ENCODE measurements around the gene COL23A1. TPM values are rescaled to one million over a fixed set of nuclear protein-coding genes. Genes with fewer than 3 reads are reported as not detected.

Gene COL23A1
- total and polyA plus RNA-seq, 2 experiments from 2014 or later, result 1.1 to 5.1 TPM

GRCh38 chr5:178207917-178208280, 382.3 kb downstream of the COL23A1 start:
- H3K36me3 ChIP-seq (replicated peaks; ENCODE audit: insufficient read depth, low read depth), result no peaks in the 10 kb centered on the region
- 95% methylated on average over 1 of the region's 1 CpG for WGBS (ENCODE audit: low lambda C conversion rate, missing lambda C conversion rate)
- H3K4me2 ChIP-seq, result peak overlapping the region; percentile 25
- peaks cover 51% of the 10 kb centered on the region for H4K20me1 ChIP-seq (ENCODE audit: insufficient read depth, poor library complexity, severe bottlenecking)
- no peak for DNase-seq (ENCODE audit: low spot score)
- H3K9me3 ChIP-seq (ENCODE audit: low read depth), result no peaks in the 10 kb centered on the region
- TF ChIP-seq EZH2phosphoT487 (IDR thresholded peaks at IDR 0.05; ENCODE audit: low read depth, severe bottlenecking, unreplicated experiment) (no peak), CTCF (IDR thresholded peaks at IDR 0.05; ENCODE audit: poor library complexity) (no peak), EZH2 (IDR thresholded peaks at IDR 0.05; ENCODE audit: borderline replicate concordance) (no peak)
- no peaks in the 10 kb centered on the region for H3K9me2 ChIP-seq (replicated peaks; ENCODE audit: insufficient read depth)
- H3K27ac ChIP-seq, result peak overlapping the region; percentile 40
- H3K4me3 ChIP-seq, result no peak overlapping the region
- no peaks in the 10 kb centered on the region for H3K27me3 ChIP-seq
- H3K79me2 ChIP-seq, result peaks cover 42% of the 10 kb centered on the region
- peaks cover 30% of the 10 kb centered on the region for H3K4me1 ChIP-seq (ENCODE audit: insufficient read depth)
- no peak overlapping the region for H2AFZ ChIP-seq

- H3K4me2 ChIP-seq, result peak overlapping the region; percentile 93
- no peak overlapping the region for H2AFZ ChIP-seq
- H3K27ac ChIP-seq, result peak overlapping the region; percentile 40
- 92% methylated on average over 5 of the region's 5 CpGs for WGBS (ENCODE audit: low lambda C conversion rate, missing lambda C conversion rate)
- DNase-seq (ENCODE audit: low spot score), result no peak
- H3K4me1 ChIP-seq (ENCODE audit: insufficient read depth), result peaks cover 26% of the 10 kb centered on the region
- no peaks in the 10 kb centered on the region for H3K9me2 ChIP-seq (replicated peaks; ENCODE audit: insufficient read depth)
- no peak for TF ChIP-seq EZH2phosphoT487 (IDR thresholded peaks at IDR 0.05; ENCODE audit: low read depth, severe bottlenecking, unreplicated experiment)
- TF ChIP-seq EZH2 (IDR thresholded peaks at IDR 0.05; ENCODE audit: borderline replicate concordance), result no peak
- TF ChIP-seq CTCF (IDR thresholded peaks at IDR 0.05; ENCODE audit: poor library complexity), result no peak
- no peak overlapping the region for H3K4me3 ChIP-seq
- no peaks in the 10 kb centered on the region for H3K9me3 ChIP-seq (ENCODE audit: low read depth)
- H3K79me2 ChIP-seq, result peaks cover 42% of the 10 kb centered on the region
- H3K27me3 ChIP-seq, result no peaks in the 10 kb centered on the region
- peaks cover 51% of the 10 kb centered on the region for H4K20me1 ChIP-seq (ENCODE audit: insufficient read depth, poor library complexity, severe bottlenecking)
- no peaks in the 10 kb centered on the region for H3K36me3 ChIP-seq (replicated peaks; ENCODE audit: insufficient read depth, low read depth)
Measured at GRCh38 chr5:178207183-178207916, 382.8 kb downstream of the COL23A1 start.

- peaks cover 51% of the 10 kb centered on the region for H4K20me1 ChIP-seq (ENCODE audit: insufficient read depth, poor library complexity, severe bottlenecking)
- H3K4me1 ChIP-seq (ENCODE audit: insufficient read depth), result peaks cover 26% of the 10 kb centered on the region
Measured at GRCh38 chr5:178206166-178207101, 383.8 kb downstream of the COL23A1 start.

More at GRCh38 chr5:178206166-178207101, 383.8 kb downstream of the COL23A1 start:
- Histone ChIP-seq H3K9me2 (replicated peaks; ENCODE audit: insufficient read depth) (no peaks in the 10 kb centered on the region), H3K27ac (peak overlapping the region; percentile 94), H2AFZ (no peak overlapping the region), H3K79me2 (peaks cover 42% of the 10 kb centered on the region), H3K4me2 (peak overlapping the region; percentile 93), H3K4me3 (peak overlapping the region; percentile 90), H3K27me3 (no peaks in the 10 kb centered on the region), H3K9me3 (ENCODE audit: low read depth) (no peaks in the 10 kb centered on the region), H3K36me3 (replicated peaks; ENCODE audit: insufficient read depth, low read depth) (no peaks in the 10 kb centered on the region)
- TF ChIP-seq CTCF (IDR thresholded peaks at IDR 0.05; ENCODE audit: poor library complexity) (no peak), EZH2phosphoT487 (IDR thresholded peaks at IDR 0.05; ENCODE audit: low read depth, severe bottlenecking, unreplicated experiment) (no peak), EZH2 (IDR thresholded peaks at IDR 0.05; ENCODE audit: borderline replicate concordance) (no peak)
- DNase-seq (ENCODE audit: low spot score), result no peak
- WGBS (ENCODE audit: low lambda C conversion rate, missing lambda C conversion rate), result 48% methylated on average over 12 of the region's 12 CpGs

Measured in hepatocyte (in vitro differentiated cells).